Adrenal gland (tissue), 12 donors: ENCODE results near the gene MAP7. TPM values are rescaled to one million over a fixed set of nuclear protein-coding genes. Genes with fewer than 3 reads are reported as not detected.

Experiments used
- DNase-seq, 7 donors: peaks; one replicate each; pipeline ENCODE4 v3.0.0-alpha.2; 2019 to 2020
- H3K27ac ChIP-seq, 5 donors: fragments of 200-600 bp; sonication (generic) in 4 of 5; 1 replicate in 3 of 5; 2 replicates in 2 of 5; pipeline versions ENCODE4 v1.5.1 to v1.8.0; 2016 to 2020; ENCODE audit warnings: mild to moderate bottlenecking in 1 of 5
- H3K27me3 ChIP-seq: fragments of 200-600 bp; 2 replicates; pipeline ENCODE4 v1.8.0; 2021
- H3K36me3 ChIP-seq, 2 donors: fragments of 200-600 bp; replicated peaks in 1 of 2; 1 replicate in 1 of 2; 2 replicates in 1 of 2; pipeline versions ENCODE4 v1.5.1 to v1.8.0; 2018 to 2022
- H3K4me1 ChIP-seq, 2 donors: fragments of 200-600 bp; replicated peaks in 1 of 2; 1 replicate in 1 of 2; 2 replicates in 1 of 2; pipeline versions ENCODE4 v1.5.1 to v1.8.0; 2018 to 2021
- H3K4me3 ChIP-seq, 4 donors: fragments of 200-600 bp; sonication (generic) in 3 of 4; one replicate each; pipeline ENCODE4 v1.5.1; 2016 to 2018
- H3K9me3 ChIP-seq, 3 donors: fragments of 200-600 bp; sonication (generic) in 1 of 3; replicated peaks in 1 of 3; 1 replicate in 2 of 3; 2 replicates in 1 of 3; pipeline versions ENCODE4 v1.5.1 to v1.8.0; 2016 to 2021
- CTCF ChIP-seq, 6 experiments: fragments of 450-650 bp in 4 of 6; fragments of 200-600 bp in 2 of 6; sonication (generic) in 1 of 6; IDR thresholded peaks; 1 replicate in 5 of 6; 2 replicates in 1 of 6; pipeline versions ENCODE4 v1.5.1 to v1.8.0; 2016 to 2021; ENCODE audit warnings: antibody characterized with exemption in 6 of 6, mild to moderate bottlenecking in 2 of 6, moderate library complexity in 1 of 6
- POLR2A ChIP-seq, 2 donors: fragments of 450-650 bp; IDR thresholded peaks; one replicate each; pipeline ENCODE4 v1.6.1; 2017; ENCODE audit warnings: antibody characterized with exemption in 2 of 2, mild to moderate bottlenecking in 2 of 2, moderate library complexity in 1 of 2
- WGBS, 4 donors: extraction: QIAGEN DNeasy Blood & Tissue Kit in 2 of 4; methylation state at CpG; one replicate each; pipeline versions ENCODE4 v1.1.5 to v1.1.7; 2013 to 2017; 5-methylcytosine and 5-hydroxymethylcytosine counted together
- intact Hi-C, 2 donors: fragments of 100-400 bp; cut with DNase I; formaldehyde crosslinking; loops; one replicate each; pipeline versions ENCODE4 v1.14.1 to v1.15.0; 2022 to 2023
- polyA plus RNA-seq, 3 donors: library from polyadenylated mRNA; stranded (reverse); fragments of 200-250 nt in 2 of 3; fragments of 350-450 nt in 1 of 3; fragmentation: Illumina TruSeq in 1 of 3; extraction: RNeasy Lipid Tissue Mini Kit (QIAGEN cat#74804) in 1 of 3; gene quantifications; one replicate each; pipeline ENCODE4 v1.2.3, GENCODE V29; 2013 to 2014
- total RNA-seq, 9 donors: library from RNA; depleted of rRNA in 4 of 9; stranded (reverse); fragments of >200 nt in 4 of 9; fragments of 120-200 nt in 1 of 9; fragmentation: NEBNext Ultra II Directional in 1 of 9; extraction: Animal tissue kit (Norgen Biotek cat#: 25700) in 1 of 9; gene quantifications; one replicate each; pipeline versions ENCODE4 v1.1.0 to v1.2.4, GENCODE V29; 2013 to 2023
- donor health status: healthy with polysubstance abuse.
- donor health status: Bipolar disorder and iron deficiency.
- donor health status: DM: yes; HTN: yes; CAD: no.
- donor health status: DM: no; HTN: no; CAD: no.
- donor health status: DM: no; HTN: no; CAD: no.
- donor health status: DM: yes; HTN: yes; CAD: no.

Gene MAP7
- total and polyA plus RNA-seq, 12 donors: 4.7 to 31.6 (median 11.3) TPM

DNA sequence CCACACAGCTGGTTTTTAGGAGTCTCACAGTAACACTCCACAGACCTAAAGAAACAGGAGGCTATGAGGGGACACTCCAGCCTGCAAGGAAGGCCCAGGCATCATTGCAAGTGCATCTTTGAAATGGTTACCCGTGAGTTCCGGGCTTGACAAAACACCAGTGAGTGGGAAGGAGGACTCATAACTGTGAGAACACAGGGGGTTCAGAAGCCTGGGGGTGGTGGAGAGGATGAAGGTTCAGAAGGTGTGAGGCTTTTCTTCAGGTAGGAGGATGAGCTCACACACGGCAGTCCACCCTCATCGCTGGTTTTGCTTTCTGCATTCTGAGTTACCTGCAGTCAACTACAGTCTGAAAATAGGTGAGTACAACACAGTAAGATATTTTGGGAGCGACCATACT, 39.9 kb downstream of the MAP7 start:
- intact Hi-C loops: no loop called here
- WGBS, 4 donors: 81 to 98% (median 90%) methylated on average over 5 of the region's 5 CpGs
- Histone ChIP-seq H3K27ac (no peak overlapping the region), H3K27me3 (no peaks in the 10 kb centered on the region), H3K36me3 (no peaks in the 10 kb centered on the region), H3K4me1 (no peaks in the 10 kb centered on the region), H3K9me3 (no peaks in the 10 kb centered on the region), H3K4me3 (no peak overlapping the region)
- DNase-seq: no peak
- TF ChIP-seq CTCF (IDR thresholded peaks at IDR 0.05) (no peak), POLR2A (IDR thresholded peaks at IDR 0.05) (no peak)

DNA sequence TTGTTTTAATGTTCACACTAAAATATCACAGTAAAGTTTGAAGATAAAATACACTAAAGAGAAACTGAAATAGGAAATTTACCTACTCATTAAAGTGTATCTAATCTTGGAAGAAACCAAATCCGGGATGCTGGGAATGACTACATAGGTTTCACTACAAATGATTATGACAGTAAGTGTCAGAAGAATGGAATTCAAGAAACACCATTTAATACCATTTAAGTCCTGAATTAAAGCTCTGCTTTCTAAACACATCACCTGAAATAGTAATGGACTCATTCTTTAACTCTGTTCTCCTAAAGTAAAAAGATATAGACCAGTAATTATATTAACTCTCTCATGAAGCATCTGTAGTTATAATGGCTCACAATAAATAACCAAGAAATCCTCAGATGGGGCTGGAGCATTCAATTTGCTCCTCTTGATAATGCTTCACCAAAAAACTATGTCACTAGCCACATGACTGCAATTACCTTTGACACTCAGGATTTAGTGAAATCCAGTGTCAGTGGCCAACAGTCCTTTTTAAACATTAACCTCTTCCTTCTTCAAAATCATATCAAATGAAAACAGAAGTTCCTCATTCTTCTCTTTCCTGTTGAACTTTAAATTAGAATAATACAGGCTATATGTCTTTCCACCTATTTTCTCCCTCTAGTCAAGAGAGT, 41.4 kb downstream of the MAP7 start:
- 77 to 88% (median 81%) methylated on average over 1 of the region's 1 CpG for WGBS, 4 donors
- no peak overlapping the region for H3K4me3 ChIP-seq
- peaks cover 0 to under 1% of the 10 kb centered on the region in 2 donors for H3K4me1 ChIP-seq
- DNase-seq: no peak
- no peaks in the 10 kb centered on the region for H3K9me3 ChIP-seq
- H3K27me3 ChIP-seq: no peaks in the 10 kb centered on the region
- TF ChIP-seq POLR2A (IDR thresholded peaks at IDR 0.05) (no peak), CTCF (IDR thresholded peaks at IDR 0.05) (no peak)
- no peaks in the 10 kb centered on the region for H3K36me3 ChIP-seq
- intact Hi-C loops: no loop called here
- no peak overlapping the region for H3K27ac ChIP-seq

DNA sequence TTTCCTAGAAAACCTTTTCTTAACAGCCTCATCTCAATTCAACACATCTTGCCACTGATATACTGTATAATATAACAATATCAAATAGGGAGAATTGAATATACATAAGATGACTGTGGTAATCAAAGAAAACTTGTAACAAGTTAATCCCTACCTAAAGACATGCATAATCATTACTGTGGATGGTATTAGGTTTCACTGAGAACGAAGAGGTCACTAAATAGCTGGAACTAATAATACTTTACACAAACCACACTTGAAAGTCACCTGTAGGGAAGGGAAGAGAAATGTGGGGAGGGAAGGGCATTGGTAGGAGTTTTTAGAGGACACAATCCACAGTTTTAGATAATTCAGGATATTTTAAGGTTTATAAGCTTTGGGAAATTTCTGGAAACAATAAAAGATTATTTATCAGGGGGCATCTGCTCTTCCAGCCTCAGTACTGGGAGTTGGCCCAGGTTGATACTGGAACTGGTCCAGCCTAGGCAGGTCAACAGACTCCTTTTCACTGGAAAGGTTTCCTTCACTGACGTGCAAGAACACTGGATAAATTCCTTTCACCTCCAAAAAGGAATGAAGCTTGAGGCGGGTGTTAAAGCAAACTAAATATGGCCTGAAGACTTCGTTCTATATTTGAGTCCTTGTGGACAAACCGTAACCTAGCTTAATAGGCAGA, 44.0 kb downstream of the MAP7 start:
- no peaks in the 10 kb centered on the region for H3K27me3 ChIP-seq
- no peak for DNase-seq
- H3K27ac ChIP-seq: no peak overlapping the region
- H3K9me3 ChIP-seq: no peaks in the 10 kb centered on the region
- H3K36me3 ChIP-seq: no peaks in the 10 kb centered on the region
- H3K4me3 ChIP-seq: no peak overlapping the region
- 89 to 95% (median 91%) methylated on average over 5 of the region's 5 CpGs for WGBS, 4 donors
- H3K4me1 ChIP-seq: peaks cover 0 to 6% of the 10 kb centered on the region in 2 donors
- TF ChIP-seq POLR2A (IDR thresholded peaks at IDR 0.05) (no peak), CTCF (IDR thresholded peaks at IDR 0.05) (no peak)
- intact Hi-C loops: no loop called here

GRCh38 chr6:136503303-136504029, 46.8 kb downstream of the MAP7 start:
- intact Hi-C loops: no loop called here
- no peaks in the 10 kb centered on the region for H3K27me3 ChIP-seq
- no peak for DNase-seq
- no peaks in the 10 kb centered on the region for H3K9me3 ChIP-seq
- peaks cover 0 to 6% of the 10 kb centered on the region in 2 donors for H3K4me1 ChIP-seq
- H3K36me3 ChIP-seq: no peaks in the 10 kb centered on the region
- no peak overlapping the region for H3K4me3 ChIP-seq
- no peak overlapping the region for H3K27ac ChIP-seq
- 62 to 73% (median 72%) methylated on average over 6 of the region's 6 CpGs for WGBS, 4 donors
- TF ChIP-seq POLR2A (IDR thresholded peaks at IDR 0.05) (no peak), CTCF (IDR thresholded peaks at IDR 0.05) (no peak)
